GM12801 (cell line): ENCODE results near the gene MYO18B.

Experiments
- TF ChIP-seq, protein P1 (sequence below): IDR thresholded peaks from one replicate; pipeline ENCODE4 v1.5.1; 2011; ENCODE audit warnings: control low read depth; ENCODE audit not compliant: insufficient read length; ENCODE audit errors: extremely low read depth

MYO18B gene

DNA sequence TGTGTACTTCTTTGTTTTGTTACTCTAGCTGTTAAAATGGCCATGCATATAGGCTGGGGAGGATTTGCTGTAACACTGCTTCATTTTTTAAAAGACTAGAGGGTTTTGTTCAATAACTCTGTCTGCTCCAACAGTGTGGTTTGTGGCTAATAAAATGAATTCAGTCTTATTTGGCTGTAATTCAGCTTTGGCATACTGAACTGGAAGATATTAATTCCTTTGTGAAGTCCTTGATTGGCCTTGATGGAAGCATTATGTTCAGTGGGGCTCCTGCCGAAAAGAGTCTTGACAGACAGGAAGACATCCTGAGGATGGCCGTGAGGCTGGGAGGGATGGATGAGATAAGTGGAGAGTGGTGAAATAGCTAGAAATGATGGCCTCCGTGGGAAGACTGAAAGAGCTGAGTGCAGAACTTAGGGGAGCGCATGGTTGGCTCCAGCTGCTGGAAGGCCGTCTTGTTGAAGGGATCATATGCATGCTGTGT, 44.8 kb upstream of the MYO18B start:
- TF ChIP-seq, protein P1, sequence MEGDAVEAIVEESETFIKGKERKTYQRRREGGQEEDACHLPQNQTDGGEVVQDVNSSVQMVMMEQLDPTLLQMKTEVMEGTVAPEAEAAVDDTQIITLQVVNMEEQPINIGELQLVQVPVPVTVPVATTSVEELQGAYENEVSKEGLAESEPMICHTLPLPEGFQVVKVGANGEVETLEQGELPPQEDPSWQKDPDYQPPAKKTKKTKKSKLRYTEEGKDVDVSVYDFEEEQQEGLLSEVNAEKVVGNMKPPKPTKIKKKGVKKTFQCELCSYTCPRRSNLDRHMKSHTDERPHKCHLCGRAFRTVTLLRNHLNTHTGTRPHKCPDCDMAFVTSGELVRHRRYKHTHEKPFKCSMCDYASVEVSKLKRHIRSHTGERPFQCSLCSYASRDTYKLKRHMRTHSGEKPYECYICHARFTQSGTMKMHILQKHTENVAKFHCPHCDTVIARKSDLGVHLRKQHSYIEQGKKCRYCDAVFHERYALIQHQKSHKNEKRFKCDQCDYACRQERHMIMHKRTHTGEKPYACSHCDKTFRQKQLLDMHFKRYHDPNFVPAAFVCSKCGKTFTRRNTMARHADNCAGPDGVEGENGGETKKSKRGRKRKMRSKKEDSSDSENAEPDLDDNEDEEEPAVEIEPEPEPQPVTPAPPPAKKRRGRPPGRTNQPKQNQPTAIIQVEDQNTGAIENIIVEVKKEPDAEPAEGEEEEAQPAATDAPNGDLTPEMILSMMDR: no peak

GRCh38 chr22:25697978-25698377, 44.0 kb upstream of the MYO18B start:
- TF ChIP-seq, protein P1: no peak

GRCh38 chr22:25698461-25698860, 43.5 kb upstream of the MYO18B start:
- TF ChIP-seq, protein P1: no peak

GRCh38 chr22:25698978-25699377, 43.0 kb upstream of the MYO18B start:
- TF ChIP-seq, protein P1: no peak

DNA sequence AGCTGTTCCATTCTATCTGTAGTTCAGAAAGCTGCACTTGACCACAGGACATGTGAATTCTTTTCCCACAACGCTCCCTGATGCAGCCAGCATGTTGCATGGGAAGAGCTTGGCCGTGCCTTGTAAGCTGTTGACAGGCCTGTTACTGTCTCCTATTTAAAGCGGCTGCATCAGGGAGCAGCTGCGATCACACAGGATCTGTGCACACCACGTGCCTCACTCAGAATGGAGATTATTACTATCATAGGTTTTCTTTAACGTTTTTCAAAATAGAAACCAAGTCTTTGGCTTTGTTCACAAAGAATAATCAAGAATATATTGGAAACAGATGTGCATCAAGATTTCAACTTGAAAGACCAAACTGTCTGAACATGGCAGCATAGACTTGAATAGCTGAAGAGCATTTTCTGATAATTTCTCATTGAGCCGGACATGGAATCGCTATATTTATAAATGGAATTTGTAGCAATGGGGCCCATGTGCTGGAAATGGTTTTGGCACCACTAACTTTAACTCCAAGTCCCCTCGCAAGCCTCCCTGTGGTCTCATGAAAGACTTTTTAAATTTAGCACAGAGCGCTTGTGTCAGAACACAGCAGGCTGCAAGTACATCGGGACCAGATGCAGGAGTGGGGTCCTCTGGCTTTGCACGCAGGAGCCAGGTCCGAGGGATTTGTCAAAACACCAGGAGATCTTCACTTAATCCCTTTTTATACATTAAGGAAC, 40.8 kb upstream of the MYO18B start:
- TF ChIP-seq, protein P1: no peak

DNA sequence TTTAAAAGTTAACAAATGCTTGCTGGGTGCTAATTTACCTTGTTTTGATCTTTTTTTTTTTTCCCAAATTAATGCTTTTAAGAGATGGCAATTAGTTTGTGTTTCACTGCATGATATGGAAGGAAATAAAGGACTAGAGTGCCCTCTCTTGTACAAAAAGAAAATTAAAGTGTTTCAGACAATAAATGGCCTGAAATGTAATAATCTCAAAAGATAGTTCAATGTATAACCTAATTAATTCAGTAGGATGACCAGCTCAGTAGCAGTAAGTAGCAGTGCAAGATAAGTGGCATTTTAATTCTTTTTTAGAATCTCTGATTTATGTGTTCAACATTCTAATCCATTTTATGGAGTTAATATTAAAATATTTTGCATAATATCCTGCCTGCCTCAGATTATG, 39.9 kb upstream of the MYO18B start:
- TF ChIP-seq, protein P1: no peak

- TF ChIP-seq, protein P1: no peak
Observed at GRCh38 chr22:25702571-25703167, 39.3 kb upstream of the MYO18B start.
